ENCODE measurements around the gene TMEM94.
"Not testable (repeated sequence)": the region's sequence is repeated elsewhere in the genome, so short reads cannot be mapped to it uniquely, and the experiment has no call there.

TMEM94 gene

DNA sequence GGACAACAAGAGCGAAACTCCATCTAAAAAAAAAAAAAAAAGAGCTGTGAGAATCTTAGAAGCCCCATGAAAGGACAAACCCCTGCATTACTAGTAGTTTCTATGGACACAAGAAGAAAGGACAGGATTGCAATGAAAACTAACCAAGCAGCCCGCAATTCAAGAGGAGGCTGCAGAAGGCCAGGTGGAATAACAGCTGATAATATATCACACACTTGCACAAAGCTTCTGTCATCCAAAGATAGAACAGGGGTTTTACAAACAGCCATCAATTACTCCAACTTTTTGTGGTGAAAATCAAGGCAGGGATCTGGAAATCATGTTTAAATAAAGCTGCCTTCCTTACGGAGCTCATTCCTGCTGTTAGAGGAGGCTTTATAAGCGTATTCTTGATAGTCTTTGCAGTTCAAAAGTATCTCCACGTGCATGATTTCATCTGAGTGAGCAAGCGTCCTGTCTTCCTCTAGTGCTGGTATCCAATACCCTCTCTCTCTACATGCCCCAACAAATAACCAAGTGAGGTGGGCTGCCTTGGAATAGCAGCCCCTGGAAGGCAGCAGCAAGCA is 23.1 kb upstream of the TMEM94 start:
- H2AFZ ChIP-seq (ENCODE audit: low read depth, low read length), result no peak overlapping the region

DNA sequence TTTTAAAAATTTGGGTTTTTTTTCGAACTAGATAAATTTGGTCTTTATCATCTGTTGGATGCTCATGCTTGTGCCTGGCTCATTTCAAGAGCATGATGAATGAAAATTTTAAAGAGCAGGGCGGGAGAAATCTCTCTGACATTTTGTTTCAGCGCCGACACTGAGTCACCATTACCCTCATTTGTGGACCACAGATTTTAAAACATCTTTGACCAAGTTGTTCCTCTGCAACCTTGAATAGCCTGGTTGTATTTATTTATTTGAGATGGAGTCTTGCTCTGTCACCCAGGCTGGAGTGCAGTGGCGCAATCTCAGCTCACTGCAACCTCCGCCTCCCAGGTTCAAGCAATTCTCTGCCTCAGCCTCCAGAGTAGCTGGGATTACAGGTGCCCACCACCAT is 22.0 kb upstream of the TMEM94 start:
- H3K36me3 ChIP-seq (ENCODE audit: insufficient read depth, low read length); H2AFZ ChIP-seq (ENCODE audit: low read depth, low read length); H3K9me3 ChIP-seq (ENCODE audit: low read length); H3K27me3 ChIP-seq (ENCODE audit: insufficient read depth, low read length); H3K4me3 ChIP-seq (ENCODE audit: low read length): not testable (repeated sequence)
- peaks cover 18% of the 10 kb centered on the region for H3K4me1 ChIP-seq (ENCODE audit: insufficient read depth, low read length)

More for the DNA sequence above, 23.1 kb upstream of the TMEM94 start:
- Histone ChIP-seq H3K9me3 (ENCODE audit: low read length) (no peaks in the 10 kb centered on the region), H3K4me3 (ENCODE audit: low read length) (no peak overlapping the region), H3K4me1 (ENCODE audit: insufficient read depth, low read length) (peaks cover 19% of the 10 kb centered on the region), H3K36me3 (ENCODE audit: insufficient read depth, low read length) (no peaks in the 10 kb centered on the region), H3K27me3 (ENCODE audit: insufficient read depth, low read length) (no peaks in the 10 kb centered on the region)

GRCh38 chr17:75437404-75437803 is 19.0 kb upstream of the TMEM94 start:
- H3K4me3 ChIP-seq (ENCODE audit: low read length); H3K36me3 ChIP-seq (ENCODE audit: insufficient read depth, low read length); H2AFZ ChIP-seq (ENCODE audit: low read depth, low read length); H3K27me3 ChIP-seq (ENCODE audit: insufficient read depth, low read length); H3K9me3 ChIP-seq (ENCODE audit: low read length); H3K4me1 ChIP-seq (ENCODE audit: insufficient read depth, low read length): not testable (repeated sequence)

- no peaks in the 10 kb centered on the region for H3K36me3 ChIP-seq (ENCODE audit: insufficient read depth, low read length)
- no peaks in the 10 kb centered on the region for H3K27me3 ChIP-seq (ENCODE audit: insufficient read depth, low read length)
- H3K9me3 ChIP-seq (ENCODE audit: low read length), result no peaks in the 10 kb centered on the region
- no peak overlapping the region for H2AFZ ChIP-seq (ENCODE audit: low read depth, low read length)
- no peak overlapping the region for H3K4me3 ChIP-seq (ENCODE audit: low read length)
- H3K4me1 ChIP-seq (ENCODE audit: insufficient read depth, low read length), result no peaks in the 10 kb centered on the region
These were observed 17.1 kb upstream of the TMEM94 start for GRCh38 chr17:75439287-75439686.

- H3K36me3 ChIP-seq (ENCODE audit: insufficient read depth, low read length), result no peaks in the 10 kb centered on the region
- no peak overlapping the region for H3K4me3 ChIP-seq (ENCODE audit: low read length)
- no peaks in the 10 kb centered on the region for H3K27me3 ChIP-seq (ENCODE audit: insufficient read depth, low read length)
These were observed 15.5 kb upstream of the TMEM94 start for GRCh38 chr17:75440738-75441448.

DNA sequence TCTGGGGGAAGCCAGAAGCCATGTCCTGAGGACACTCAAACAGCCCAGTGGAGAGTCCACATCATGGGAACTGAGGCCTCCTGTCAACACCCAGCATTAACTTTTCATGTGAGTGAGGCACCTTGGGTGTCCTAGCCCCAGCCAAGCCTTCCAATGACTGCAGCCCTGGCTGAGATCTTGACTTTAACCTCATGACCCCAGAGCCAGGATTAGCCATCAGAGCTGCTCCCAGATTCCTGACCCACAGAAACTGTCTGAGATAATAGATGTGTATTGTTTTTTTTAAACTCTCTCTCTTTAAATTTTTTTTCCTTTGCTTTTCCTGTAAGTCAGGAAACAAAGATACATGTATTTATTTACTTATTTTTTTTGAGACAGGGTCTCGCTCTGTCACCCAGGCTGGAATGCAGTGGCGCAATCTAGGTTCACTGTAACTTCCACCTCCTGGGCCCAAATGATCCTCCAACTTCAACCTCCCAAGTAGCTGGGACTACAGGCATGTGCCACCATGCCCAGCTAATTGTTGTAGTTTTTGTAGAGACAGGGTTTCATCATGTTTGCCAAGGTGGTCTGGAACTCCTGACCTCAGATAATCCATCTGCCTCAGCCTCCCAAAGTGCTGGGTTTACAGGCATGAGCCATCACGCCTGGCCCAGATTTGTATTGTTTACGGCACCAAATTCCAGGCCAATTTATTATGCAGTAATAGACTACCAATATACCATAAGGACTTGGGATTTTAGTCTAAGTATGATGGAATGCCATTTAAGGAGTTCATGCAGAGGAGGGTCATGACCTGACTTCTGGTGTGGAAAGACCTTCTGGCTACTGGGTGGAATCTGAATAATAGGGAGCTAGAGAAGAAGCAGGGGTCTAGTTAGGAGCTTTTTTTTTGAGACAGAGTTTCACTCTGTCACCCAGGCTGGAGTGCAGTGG is 14.0 kb upstream of the TMEM94 start:
- no peaks in the 10 kb centered on the region for H3K9me3 ChIP-seq (ENCODE audit: low read length)
- no peaks in the 10 kb centered on the region for H3K27me3 ChIP-seq (ENCODE audit: insufficient read depth, low read length)
- H3K36me3 ChIP-seq (ENCODE audit: insufficient read depth, low read length), result no peaks in the 10 kb centered on the region
- no peaks in the 10 kb centered on the region for H3K4me1 ChIP-seq (ENCODE audit: insufficient read depth, low read length)
- no peak overlapping the region for H3K4me3 ChIP-seq (ENCODE audit: low read length)
- H2AFZ ChIP-seq (ENCODE audit: low read depth, low read length), result no peak overlapping the region

More at GRCh38 chr17:75440738-75441448, 15.5 kb upstream of the TMEM94 start:
- no peaks in the 10 kb centered on the region for H3K9me3 ChIP-seq (ENCODE audit: low read length)
- no peak overlapping the region for H2AFZ ChIP-seq (ENCODE audit: low read depth, low read length)
- no peaks in the 10 kb centered on the region for H3K4me1 ChIP-seq (ENCODE audit: insufficient read depth, low read length)

DNA sequence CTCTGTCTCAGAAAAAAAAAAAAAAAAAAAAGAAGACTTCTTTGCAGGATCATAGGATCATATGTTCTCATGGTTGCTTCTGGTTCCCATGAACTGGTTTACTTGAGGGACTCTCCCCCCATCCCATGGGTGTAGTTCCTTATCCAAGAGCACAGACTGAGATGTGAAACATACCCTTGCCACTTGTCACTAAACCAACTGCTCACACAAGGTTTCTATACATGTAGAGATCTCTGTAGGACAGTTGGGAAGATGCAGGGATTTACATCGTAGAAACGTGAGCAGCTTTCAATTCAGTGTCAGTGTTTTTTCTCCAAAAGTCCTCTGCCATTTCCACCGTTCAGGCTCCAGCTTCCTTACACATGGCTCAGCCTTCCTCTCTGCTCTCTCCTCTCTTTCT is 11.1 kb upstream of the TMEM94 start:
- H3K9me3 ChIP-seq (ENCODE audit: low read length), result no peaks in the 10 kb centered on the region
- no peaks in the 10 kb centered on the region for H3K36me3 ChIP-seq (ENCODE audit: insufficient read depth, low read length)
- no peak overlapping the region for H2AFZ ChIP-seq (ENCODE audit: low read depth, low read length)
- no peaks in the 10 kb centered on the region for H3K4me1 ChIP-seq (ENCODE audit: insufficient read depth, low read length)
- H3K27me3 ChIP-seq (ENCODE audit: insufficient read depth, low read length), result no peaks in the 10 kb centered on the region
- no peak overlapping the region for H3K4me3 ChIP-seq (ENCODE audit: low read length)

GRCh38 chr17:75445896-75446295 is 10.5 kb upstream of the TMEM94 start:
- H3K9me3 ChIP-seq (ENCODE audit: low read length); H3K4me3 ChIP-seq (ENCODE audit: low read length); H3K36me3 ChIP-seq (ENCODE audit: insufficient read depth, low read length); H3K27me3 ChIP-seq (ENCODE audit: insufficient read depth, low read length); H3K4me1 ChIP-seq (ENCODE audit: insufficient read depth, low read length); H2AFZ ChIP-seq (ENCODE audit: low read depth, low read length): not testable (repeated sequence)

DNA sequence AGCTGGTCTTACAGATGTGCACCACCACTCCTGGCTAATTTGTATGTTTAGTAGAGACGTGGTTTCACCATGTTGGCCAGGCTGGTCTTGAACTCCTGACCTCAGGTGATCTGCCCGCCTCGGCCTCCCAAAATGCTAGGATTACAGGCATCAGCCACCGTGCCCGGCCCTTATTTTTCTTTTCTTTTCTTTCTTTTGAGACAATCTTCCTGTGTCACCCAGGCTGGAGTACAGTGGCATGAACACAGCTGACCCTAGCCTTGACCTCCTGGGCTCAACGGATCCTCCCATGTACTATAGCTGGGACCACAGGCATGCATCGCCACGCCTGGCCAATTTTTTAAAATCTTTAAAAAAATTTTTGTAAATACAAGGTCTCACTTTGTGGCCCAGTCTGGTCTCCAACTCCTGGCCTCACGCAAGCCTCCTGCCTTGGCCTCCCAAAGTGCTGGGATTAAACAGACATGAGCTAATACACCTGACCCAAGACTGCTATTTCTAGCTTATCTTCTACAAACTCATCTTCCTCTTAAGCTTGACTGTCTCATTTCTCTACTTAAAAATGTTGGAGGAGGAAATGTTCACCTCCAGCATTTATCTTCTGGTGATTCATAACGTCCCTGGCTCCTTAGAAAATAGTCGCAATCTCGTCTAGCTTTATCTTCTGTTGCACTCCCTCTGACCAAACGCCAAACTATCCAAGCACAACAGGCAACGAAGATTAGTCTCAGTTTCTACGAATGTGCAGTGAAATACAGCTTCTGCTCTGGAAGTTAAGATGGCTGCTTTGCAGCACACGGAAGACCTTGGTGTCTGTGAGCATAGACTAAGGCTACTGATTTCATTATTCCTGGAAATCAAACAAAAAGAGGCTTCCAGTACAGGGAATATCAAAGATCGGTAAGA is 8.2 kb upstream of the TMEM94 start:
- Histone ChIP-seq H3K9me3 (ENCODE audit: low read length) (no peaks in the 10 kb centered on the region), H2AFZ (ENCODE audit: low read depth, low read length) (no peak overlapping the region), H3K36me3 (ENCODE audit: insufficient read depth, low read length) (no peaks in the 10 kb centered on the region), H3K4me1 (ENCODE audit: insufficient read depth, low read length) (no peaks in the 10 kb centered on the region), H3K4me3 (ENCODE audit: low read length) (no peak overlapping the region), H3K27me3 (ENCODE audit: insufficient read depth, low read length) (no peaks in the 10 kb centered on the region)

DNA sequence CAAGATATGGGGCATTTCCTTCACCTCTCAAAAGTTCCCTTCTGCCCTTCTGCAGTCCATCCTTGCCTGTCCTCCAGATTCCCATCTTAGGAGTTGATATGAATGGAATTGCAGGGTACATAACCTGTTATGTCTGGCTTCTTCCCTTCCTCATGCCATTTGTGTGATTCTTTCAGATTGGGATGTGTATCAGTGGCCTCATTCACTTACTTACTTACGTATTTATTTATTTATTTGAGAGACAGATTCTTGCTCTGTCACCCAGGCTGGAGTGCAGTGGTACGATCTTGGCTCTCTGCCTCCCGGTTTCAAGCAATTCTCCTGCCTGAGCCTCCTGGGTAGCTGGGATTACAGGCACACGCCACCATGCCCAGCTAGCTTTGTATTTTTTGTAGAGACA is 6.2 kb upstream of the TMEM94 start:
- Histone ChIP-seq H3K27me3 (ENCODE audit: insufficient read depth, low read length) (no peaks in the 10 kb centered on the region), H2AFZ (ENCODE audit: low read depth, low read length) (no peak overlapping the region), H3K36me3 (ENCODE audit: insufficient read depth, low read length) (no peaks in the 10 kb centered on the region), H3K9me3 (ENCODE audit: low read length) (no peaks in the 10 kb centered on the region), H3K4me3 (ENCODE audit: low read length) (no peak overlapping the region), H3K4me1 (ENCODE audit: insufficient read depth, low read length) (no peaks in the 10 kb centered on the region)

DNA sequence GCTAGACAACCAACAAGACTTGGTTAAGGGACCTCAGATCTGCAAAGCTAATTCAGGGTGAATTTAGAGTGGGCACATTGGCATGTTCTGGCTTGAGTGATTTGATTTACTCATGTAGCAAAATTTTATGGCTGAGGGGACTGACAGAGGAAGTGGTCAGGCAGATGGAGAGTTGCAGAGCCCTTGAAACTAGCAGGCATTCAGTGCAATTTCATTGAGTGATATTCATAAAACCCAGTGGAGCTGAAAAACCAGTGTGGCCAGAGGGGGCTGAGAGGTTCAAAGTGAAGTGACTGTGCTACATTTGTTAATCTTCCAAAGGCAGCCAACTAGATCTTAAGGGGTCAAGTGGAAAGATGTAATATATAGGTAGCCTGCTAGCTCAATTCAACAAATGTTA is 2.2 kb upstream of the TMEM94 start:
- Histone ChIP-seq H3K36me3 (ENCODE audit: insufficient read depth, low read length) (no peaks in the 10 kb centered on the region), H3K27me3 (ENCODE audit: insufficient read depth, low read length) (no peaks in the 10 kb centered on the region), H3K4me3 (ENCODE audit: low read length) (no peak overlapping the region), H3K9me3 (ENCODE audit: low read length) (no peaks in the 10 kb centered on the region), H3K4me1 (ENCODE audit: insufficient read depth, low read length) (peaks cover 13% of the 10 kb centered on the region), H2AFZ (ENCODE audit: low read depth, low read length) (no peak overlapping the region)

DNA sequence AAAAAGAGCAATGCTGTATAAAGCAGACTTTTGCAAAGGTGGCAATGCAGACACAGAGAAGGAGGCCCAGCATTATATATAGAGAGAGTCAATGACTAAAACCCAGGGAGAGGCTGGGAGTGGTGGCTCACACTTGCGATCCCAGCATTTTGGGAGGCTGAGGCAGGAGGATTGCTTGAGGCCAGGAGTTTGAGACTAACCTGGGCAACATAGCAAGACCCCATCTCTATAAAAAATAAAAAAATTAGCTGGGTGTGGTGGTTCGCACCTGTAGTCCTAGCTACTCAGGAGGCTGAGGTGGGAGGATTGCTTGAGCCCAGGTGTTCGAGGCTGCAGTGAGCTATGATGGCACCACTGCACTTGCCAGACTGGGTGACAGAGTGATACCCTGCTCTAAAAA is 1.8 kb upstream of the TMEM94 start:
- H3K27me3 ChIP-seq (ENCODE audit: insufficient read depth, low read length); H3K36me3 ChIP-seq (ENCODE audit: insufficient read depth, low read length); H3K9me3 ChIP-seq (ENCODE audit: low read length); H2AFZ ChIP-seq (ENCODE audit: low read depth, low read length); H3K4me3 ChIP-seq (ENCODE audit: low read length): not testable (repeated sequence)
- peaks cover 13% of the 10 kb centered on the region for H3K4me1 ChIP-seq (ENCODE audit: insufficient read depth, low read length)

Measured in neuron (in vitro differentiated cells).